HepG2 (cell line): ENCODE data around the gene TK2. TPM values are rescaled to one million over a fixed set of nuclear protein-coding genes. Genes with fewer than 3 reads are reported as not detected.

Source experiments
- ATAC-seq: fragments of 200-7000 bp; cut with Tn5 transposase; 3 replicates; pipeline ENCODE4 v1.9.1; 2020; ENCODE audit warnings: mild to moderate bottlenecking, moderate library complexity
- BruUV-seq: library from RNA; stranded (reverse); fragments of 400-500 nt; replicated peaks from 2 replicates; lab custom pipeline; 2021; lab: Mats Ljungman, UMichigan
- CTCF ChIA-PET: fragments of 300-600 bp; formaldehyde crosslinking; extraction: SDS; loops from one replicate; lab custom pipeline; 2021; ENCODE audit warnings: low total read pairs, inconsistent platforms, low intra/inter-chr PET ratio; lab: Yijun Ruan, JAX
- POLR2A ChIA-PET: fragments of 350-600 bp; sonication (Branson Sonifier 250); formaldehyde crosslinking; loops from one replicate; lab custom pipeline; 2020; ENCODE audit warnings: antibody characterized with exemption, inconsistent platforms; lab: Yijun Ruan, JAX
- DNase-seq: peaks from one replicate; pipeline ENCODE4 v3.0.0-alpha.2; 2015; ENCODE audit warnings: low spot score
- FAIRE-seq: peaks from 3 replicates; lab custom pipeline; 2011; peaks lifted over from hg19 to GRCh38; lab: Jason Lieb, UNC
- H2AFZ ChIP-seq: one replicate; pipeline ENCODE4 v1.6.1; 2011; ENCODE audit warnings: low read length, inconsistent platforms
- H3K27ac ChIP-seq: fragments of 300-600 bp; 3 replicates; pipeline ENCODE4 v1.8.0; 2011; ENCODE audit warnings: mixed run types, mild to moderate bottlenecking, mixed read lengths, low read length, inconsistent platforms; ENCODE audit not compliant: insufficient read depth; ENCODE audit errors: extremely low read length
- H3K27me3 ChIP-seq, 2 experiments: fragments of 200-600 bp in 1 of 2; 2 replicates in 1 of 2; 3 replicates in 1 of 2; pipeline versions ENCODE4 v1.6.0 to v1.8.0; 2011; ENCODE audit warnings: low read length in 2 of 2, mild to moderate bottlenecking in 2 of 2, moderate library complexity in 2 of 2, inconsistent platforms in 1 of 2; ENCODE audit not compliant: insufficient read depth in 2 of 2, control insufficient read depth in 1 of 2
- H3K36me3 ChIP-seq, 2 experiments: fragments of 200-600 bp in 1 of 2; replicated peaks in 1 of 2; 2 replicates in 1 of 2; 3 replicates in 1 of 2; pipeline versions ENCODE4 v1.5.1 to v1.8.0; 2011; ENCODE audit warnings: low read length in 2 of 2, inconsistent platforms in 1 of 2; ENCODE audit not compliant: insufficient read depth in 2 of 2, control insufficient read depth in 1 of 2
- H3K4me1 ChIP-seq: 2 replicates; pipeline ENCODE4 v1.5.1; 2012; ENCODE audit warnings: low read length, inconsistent platforms; ENCODE audit not compliant: insufficient read depth
- H3K4me2 ChIP-seq: 2 replicates; pipeline ENCODE4 v1.6.0; 2011; ENCODE audit warnings: low read depth, low read length, inconsistent platforms
- H3K4me3 ChIP-seq, 3 experiments: fragments of 200-600 bp in 1 of 3; sonication (generic), shearing (Covaris generic) in 1 of 3; replicated peaks in 1 of 3; 2 replicates each; pipeline ENCODE4 v1.5.1; 2011 to 2016; ENCODE audit warnings: low read length in 3 of 3, inconsistent platforms in 2 of 3, low read depth in 2 of 3, mild to moderate bottlenecking in 2 of 3, control low read depth in 1 of 3, mixed read lengths in 1 of 3; ENCODE audit not compliant: insufficient read depth in 1 of 3
- H3K79me2 ChIP-seq: one replicate; pipeline ENCODE4 v1.6.1; 2011; ENCODE audit warnings: low read length, inconsistent platforms; ENCODE audit not compliant: insufficient read depth
- H3K9ac ChIP-seq: 2 replicates; pipeline ENCODE4 v1.6.0; 2011; ENCODE audit warnings: mild to moderate bottlenecking, low read depth, low read length, inconsistent platforms; ENCODE audit not compliant: insufficient read depth
- H3K9me3 ChIP-seq: 2 replicates; pipeline ENCODE4 v1.5.1; 2012; ENCODE audit warnings: mild to moderate bottlenecking, low read length
- H4K20me1 ChIP-seq: 2 replicates; pipeline ENCODE4 v1.6.0; 2011; ENCODE audit warnings: inconsistent platforms, mild to moderate bottlenecking, low read length, moderate library complexity; ENCODE audit not compliant: insufficient read depth
- BHLHE40 ChIP-seq: IDR thresholded peaks from 2 replicates; pipeline ENCODE4 v1.6.1; 2011; ENCODE audit warnings: low read length, improper control_type of control experiment
- DRAP1 ChIP-seq: IDR thresholded peaks from 2 replicates; pipeline ENCODE4 v1.6.1; 2016; ENCODE audit warnings: missing genetic modification reagents, missing compliant biosample characterization
- GLMP ChIP-seq: sonication (generic); formaldehyde crosslinking; IDR thresholded peaks from 2 replicates; pipeline ENCODE4 v1.9.0; 2021; ENCODE audit warnings: missing genetic modification reagents, mild to moderate bottlenecking, borderline replicate concordance
- KDM1A ChIP-seq: IDR thresholded peaks from 2 replicates; pipeline ENCODE4 v1.6.1; 2016; ENCODE audit warnings: missing compliant biosample characterization
- MTF2 ChIP-seq: sonication (generic); formaldehyde crosslinking; IDR thresholded peaks from 2 replicates; pipeline ENCODE4 v1.5.0; 2020; ENCODE audit warnings: missing genetic modification reagents, borderline replicate concordance
- MZF1 ChIP-seq: sonication (generic); formaldehyde crosslinking; IDR thresholded peaks from 2 replicates; pipeline ENCODE4 v1.8.1; 2023; ENCODE audit warnings: mild to moderate bottlenecking, missing genetic modification reagents, borderline replicate concordance
- NFRKB ChIP-seq: fragments of 450-650 bp; IDR thresholded peaks from 2 replicates; pipeline ENCODE4 v1.6.1; 2017
- PRDM15 ChIP-seq: sonication (generic); formaldehyde crosslinking; IDR thresholded peaks from 2 replicates; pipeline ENCODE4 v1.4.0; 2020; ENCODE audit warnings: missing genetic modification reagents
- ZBTB8A ChIP-seq: sonication (generic); formaldehyde crosslinking; IDR thresholded peaks from 2 replicates; pipeline ENCODE4 v1.4.0; 2020; ENCODE audit warnings: mild to moderate bottlenecking, low read depth, missing genetic modification reagents, borderline replicate concordance
- ZNF260 ChIP-seq: sonication (generic); formaldehyde crosslinking; IDR thresholded peaks from 2 replicates; pipeline ENCODE4 v1.4.0; 2020; ENCODE audit warnings: missing genetic modification reagents, low read depth, mild to moderate bottlenecking, borderline replicate concordance
- ZNF263 ChIP-seq: sonication (generic); formaldehyde crosslinking; IDR thresholded peaks from 2 replicates; pipeline ENCODE4 v1.4.0; 2020; ENCODE audit warnings: missing genetic modification reagents
- ZNF503 ChIP-seq: sonication (generic); formaldehyde crosslinking; IDR thresholded peaks from 2 replicates; pipeline ENCODE4 v1.4.0; 2020; ENCODE audit warnings: missing genetic modification reagents
- ZNF724P ChIP-seq: sonication (generic); formaldehyde crosslinking; IDR thresholded peaks from 2 replicates; pipeline ENCODE4 v1.8.0; 2022; ENCODE audit warnings: missing genetic modification reagents, borderline replicate concordance
- WGBS: methylation state at CpG from one replicate; pipeline ENCODE4 v1.1.6; 2017; ENCODE audit warnings: low lambda C conversion rate; 5-methylcytosine and 5-hydroxymethylcytosine counted together
- in situ Hi-C: cut with HindIII; loops from 2 replicates; pipeline ENCODE4 v1.10.0; 2017; ENCODE audit warnings: low pct_unique_long_range_greater_than_20kb; ENCODE audit not compliant: extremely low pct_ligation_motif_present
- intact Hi-C: fragments of 100-400 bp; cut with micrococcal nuclease; formaldehyde crosslinking; loops from one replicate; pipeline ENCODE4 v1.10.0; 2022; ENCODE audit not compliant: unreplicated experiment
- polyA plus RNA-seq, 8 experiments: library from polyadenylated mRNA; depleted of rRNA in 3 of 8; stranded (reverse) in 7 of 8; unstranded in 1 of 8; fragments of >200 nt; fragmentation: Illumina TruSeq in 4 of 8; extraction: Trizol in 4 of 8; gene quantifications; 2 replicates each; pipeline versions ENCODE4 v1.2.1 to v1.2.3, GENCODE V29; 2011 to 2016; ENCODE audit warnings: low read depth in 4 of 8, missing spikeins in 1 of 8, mixed read lengths in 1 of 8; ENCODE audit not compliant: insufficient read depth in 1 of 8
- total RNA-seq, 5 experiments: library from RNA; depleted of rRNA; stranded (reverse); fragments of >200 nt; fragmentation: Illumina TruSeq; extraction: Trizol; gene quantifications; 2 replicates each; pipeline ENCODE4 v1.2.3, GENCODE V29; 2016; ENCODE audit warnings: low read depth in 1 of 5
- TF ChIP-seq, protein P1 (sequence below): IDR thresholded peaks from 2 replicates; pipeline ENCODE4 v1.6.1; 2018; ENCODE audit warnings: missing genetic modification reagents, mild to moderate bottlenecking, missing compliant biosample characterization

Gene TK2
- total and polyA plus RNA-seq, 2 of the 13 experiments (the other 11 are each of a cell fraction or from before 2014, with no cell fraction given): 18.7 to 21.0 TPM

- ATAC-seq: no peak
- CTCF ChIA-PET: no interaction called here
- POLR2A ChIA-PET: no interaction called here
- no peaks in the 10 kb centered on the region for H3K79me2 ChIP-seq
- no peaks in the 10 kb centered on the region for H4K20me1 ChIP-seq
- no peaks in the 10 kb centered on the region for H3K9me3 ChIP-seq
- H3K27ac ChIP-seq: no peak overlapping the region
- BruUV-seq: no TSS peak
- DNase-seq: no peak
- in situ Hi-C loops (no loop called here), intact Hi-C loops (no loop called here)
- H3K4me1 ChIP-seq: peaks cover 6% of the 10 kb centered on the region; the same call in 1 of the 2 replicates
- peaks cover 1 to 23% of the 10 kb centered on the region in 2 experiments; a peak in 1 of 5 replicates for H3K27me3 ChIP-seq
- no peak for FAIRE-seq
- H3K9ac ChIP-seq: no peak overlapping the region
- no peak overlapping the region for H2AFZ ChIP-seq
- WGBS: 45% methylated on average over 3 of the region's 3 CpGs
- H3K36me3 ChIP-seq: no peaks in the 10 kb centered on the region
- no peak overlapping the region for H3K4me2 ChIP-seq
- no peak overlapping the region for H3K4me3 ChIP-seq
- TF ChIP-seq KDM1A (CRISPR knock-in tag): no peak
- no peak for TF ChIP-seq NFRKB
- no peak for TF ChIP-seq BHLHE40
- no peak for TF ChIP-seq ZNF724P (CRISPR knock-in tag)
- no peak for TF ChIP-seq PRDM15 (CRISPR knock-in tag)
- TF ChIP-seq MZF1 (CRISPR knock-in tag): no peak
- TF ChIP-seq ZNF263 (CRISPR knock-in tag): no peak
- TF ChIP-seq ZBTB8A (CRISPR knock-in tag): no peak
- no peak for TF ChIP-seq DRAP1 (CRISPR knock-in tag)
- no peak for TF ChIP-seq ZNF260
- TF ChIP-seq ZNF503 (CRISPR knock-in tag): no peak
- TF ChIP-seq MTF2 (CRISPR knock-in tag): no peak
- TF ChIP-seq, protein P1, sequence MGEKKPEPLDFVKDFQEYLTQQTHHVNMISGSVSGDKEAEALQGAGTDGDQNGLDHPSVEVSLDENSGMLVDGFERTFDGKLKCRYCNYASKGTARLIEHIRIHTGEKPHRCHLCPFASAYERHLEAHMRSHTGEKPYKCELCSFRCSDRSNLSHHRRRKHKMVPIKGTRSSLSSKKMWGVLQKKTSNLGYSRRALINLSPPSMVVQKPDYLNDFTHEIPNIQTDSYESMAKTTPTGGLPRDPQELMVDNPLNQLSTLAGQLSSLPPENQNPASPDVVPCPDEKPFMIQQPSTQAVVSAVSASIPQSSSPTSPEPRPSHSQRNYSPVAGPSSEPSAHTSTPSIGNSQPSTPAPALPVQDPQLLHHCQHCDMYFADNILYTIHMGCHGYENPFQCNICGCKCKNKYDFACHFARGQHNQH (CRISPR knock-in tag): no peak
- no peak for TF ChIP-seq GLMP (CRISPR knock-in tag)
These were observed 31.5 kb upstream of the TK2 start for GRCh38 chr16:66581246-66581952.
